Measurements from ENCODE around the gene PLAU. TPM values are rescaled to one million over a fixed set of nuclear protein-coding genes. Genes with fewer than 3 reads are reported as not detected.

The PLAU gene
- total and polyA plus RNA-seq, 9 of the 15 experiments (the other 6 are each of a cell fraction or from before 2014, with no cell fraction given) = 2.1 to 16.9 (median 3.3) TPM

GRCh38 chr10:73915206-73915851, 4.4 kb downstream of the PLAU start (continued):
- TF ChIP-seq HNRNPLL (IDR thresholded peaks at IDR 0.05; ENCODE audit: low read depth, low read length, poor library complexity, severe bottlenecking) (no peak), ZNF766 (CRISPR knock-in tag; conservative IDR thresholded peaks at IDR 0.05) (no peak), STAT5B (CRISPR knock-in tag; IDR thresholded peaks at IDR 0.05) (no peak), MYNN (IDR thresholded peaks at IDR 0.05) (no peak), MYNN (CRISPR knock-in tag; IDR thresholded peaks at IDR 0.05) (no peak), POLR3A (IDR thresholded peaks at IDR 0.05; ENCODE audit: borderline replicate concordance, extremely low read depth, insufficient read depth, insufficient read length) (no peak), RAD51 (IDR thresholded peaks at IDR 0.05; ENCODE audit: borderline replicate concordance, low read depth) (no peak), FOXA3 (CRISPR knock-in tag; conservative IDR thresholded peaks at IDR 0.05 in 1 of 2, IDR thresholded peaks at IDR 0.05 in 1 of 2) (no peak), SIX5 (IDR thresholded peaks at IDR 0.05; ENCODE audit: borderline replicate concordance in 1 of 2, insufficient read depth in 1 of 2, low read depth in 1 of 2, low read length in 2 of 2) (no peak)

DNA sequence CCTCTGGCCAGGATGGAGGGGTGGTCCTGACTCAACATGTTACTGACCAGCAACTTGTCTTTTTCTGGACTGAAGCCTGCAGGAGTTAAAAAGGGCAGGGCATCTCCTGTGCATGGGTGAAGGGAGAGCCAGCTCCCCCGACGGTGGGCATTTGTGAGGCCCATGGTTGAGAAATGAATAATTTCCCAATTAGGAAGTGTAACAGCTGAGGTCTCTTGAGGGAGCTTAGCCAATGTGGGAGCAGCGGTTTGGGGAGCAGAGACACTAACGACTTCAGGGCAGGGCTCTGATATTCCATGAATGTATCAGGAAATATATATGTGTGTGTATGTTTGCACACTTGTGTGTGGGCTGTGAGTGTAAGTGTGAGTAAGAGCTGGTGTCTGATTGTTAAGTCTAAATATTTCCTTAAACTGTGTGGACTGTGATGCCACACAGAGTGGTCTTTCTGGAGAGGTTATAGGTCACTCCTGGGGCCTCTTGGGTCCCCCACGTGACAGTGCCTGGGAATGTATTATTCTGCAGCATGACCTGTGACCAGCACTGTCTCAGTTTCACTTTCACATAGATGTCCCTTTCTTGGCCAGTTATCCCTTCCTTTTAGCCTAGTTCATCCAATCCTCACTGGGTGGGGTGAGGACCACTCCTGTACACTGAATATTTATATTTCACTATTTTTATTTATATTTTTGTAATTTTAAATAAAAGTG, 6.0 kb downstream of the PLAU start:
- no peak overlapping the region; a peak in 1 of 4 replicates for H3K9ac ChIP-seq (ENCODE audit: insufficient read depth in 1 of 2, low read depth in 2 of 2, low read length in 2 of 2)
- H3K27me3 ChIP-seq (ENCODE audit: control insufficient read depth in 2 of 2, insufficient read depth in 2 of 2, low read length in 2 of 2) = no peaks in the 10 kb centered on the region; a peak in 1 of 5 replicates
- ChIA-PET POLR2A (interaction anchor here (0.6 to 1.7 kb wide), 4 partner anchors 11 to 162 kb away, joined by 3 to 5 read pairs (median 3); no protein-coding TSS in a partner anchor), CTCF (ENCODE audit: low intra/inter-chr PET ratio) (no interaction called here)
- peaks cover 15% of the 10 kb centered on the region; the same call in 1 of the 3 replicates for H3K36me3 ChIP-seq (ENCODE audit: control insufficient read depth, insufficient read depth, low read length)
- in situ Hi-C loops (cut with MboI) (no loop called here), intact Hi-C loops (cut with micrococcal nuclease) (no loop called here)
- peak overlapping the region; percentile 34; the same call in 1 of the 2 replicates for H2AFZ ChIP-seq (ENCODE audit: low read depth, low read length)
- FAIRE-seq = peak; percentile 19
- H4K20me1 ChIP-seq (replicated peaks; ENCODE audit: control insufficient read depth, insufficient read depth, low read length) = no peaks in the 10 kb centered on the region
- H3K4me3 ChIP-seq = no peak overlapping the region
- H3K79me2 ChIP-seq (ENCODE audit: control insufficient read depth, insufficient read depth, low read length) = no peaks in the 10 kb centered on the region
- no peak overlapping the region for H3K4me2 ChIP-seq (ENCODE audit: insufficient read depth, low read length)
- DNase-seq (ENCODE audit: extremely low read depth in 1 of 4, low spot score in 3 of 4) = peak in 2 of 4 experiments; percentile 27 to 35
- H3K9me3 ChIP-seq (replicated peaks; ENCODE audit: control insufficient read depth, insufficient read depth, low read depth, low read length) = no peaks in the 10 kb centered on the region; the same call in 1 of the 2 replicates
- peaks cover 8 to 10% of the 10 kb centered on the region in 2 experiments; a peak in 4 of 5 replicates for H3K4me1 ChIP-seq (replicated peaks in 1 of 2; ENCODE audit: control insufficient read depth in 2 of 2, insufficient read depth in 2 of 2, low read length in 2 of 2)
- no TSS peak for BruUV-seq (replicated peaks)
- WGBS (ENCODE audit: insufficient coverage, low coverage, missing lambda C conversion rate) = 47% methylated on average over 5 of the region's 5 CpGs
- H3K9me1 ChIP-seq (ENCODE audit: control insufficient read depth, insufficient read depth, low read length) = no peaks in the 10 kb centered on the region
- peak; percentile 62 for ATAC-seq
- no peak overlapping the region for H3K27ac ChIP-seq (ENCODE audit: extremely low read depth, low read depth, low read length)
- no peak for TF ChIP-seq TEAD4 (IDR thresholded peaks at IDR 0.05; ENCODE audit: low read length)
- no peak for TF ChIP-seq TEAD4 (CRISPR knock-in tag; IDR thresholded peaks at IDR 0.05; ENCODE audit: borderline replicate concordance)
- peak; percentile 87 for TF ChIP-seq NR2C1 (IDR thresholded peaks at IDR 0.05)
- peak; percentile 93 for TF ChIP-seq NR2C1 (tag; IDR thresholded peaks at IDR 0.05)
- TF ChIP-seq NELFE (IDR thresholded peaks at IDR 0.05; ENCODE audit: insufficient read depth, insufficient read length) = no peak
- TF ChIP-seq IRF2 (CRISPR knock-in tag; IDR thresholded peaks at IDR 0.05) = no peak
- TF ChIP-seq MXD1 (CRISPR knock-in tag; IDR thresholded peaks at IDR 0.05; ENCODE audit: borderline replicate concordance, poor library complexity, severe bottlenecking) = no peak
- TF ChIP-seq NR2C2 (CRISPR knock-in tag; IDR thresholded peaks at IDR 0.05) = no peak
- peak; percentile 89 for TF ChIP-seq NR2C2 (tag; IDR thresholded peaks at IDR 0.05)
- no peak for TF ChIP-seq TAL1 (IDR thresholded peaks at IDR 0.05)
- TF ChIP-seq ILK (tag; IDR thresholded peaks at IDR 0.05; ENCODE audit: borderline replicate concordance, low read depth) = no peak

Measured in K562 (cell line).